ENCODE measurements around the gene RAET1E. TPM values are rescaled to one million over a fixed set of nuclear protein-coding genes. Genes with fewer than 3 reads are reported as not detected.

The RAET1E gene
- total and polyA plus RNA-seq, 10 donors, result 0.04 to 3.4 (median 1.2) TPM

DNA sequence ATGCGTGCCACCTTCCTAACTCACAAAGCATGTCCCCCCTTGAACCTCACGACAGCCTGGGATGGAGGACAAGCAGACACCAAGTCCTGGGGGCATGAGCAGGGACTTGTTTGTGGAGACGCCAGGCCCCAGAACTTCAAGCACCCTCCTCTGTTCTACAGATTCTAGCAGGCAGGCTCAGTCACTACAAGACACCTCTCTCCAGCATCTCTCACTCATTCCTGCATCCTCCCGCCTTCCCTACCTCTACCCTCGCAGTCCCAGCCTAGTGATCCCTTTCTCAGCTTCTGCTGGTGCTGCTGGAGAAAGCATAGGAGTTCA, 37.4 kb downstream of the RAET1E start:
- DNase-seq, result no peak
- Histone ChIP-seq H3K4me3 (no peak overlapping the region), H3K27ac (no peak overlapping the region), H3K27me3 (replicated peaks in 1 of 7) (peaks cover 0 to 36% (median 0%) of the 10 kb centered on the region in 7 donors), H3K4me1 (peaks cover 8 to 35% (median 22%) of the 10 kb centered on the region in 6 donors), H3K9me3 (no peaks in the 10 kb centered on the region), H3K36me3 (no peaks in the 10 kb centered on the region)
- WGBS, 5 donors, result 94 to 98% (median 96%) methylated on average over 5 of the region's 5 CpGs
- intact Hi-C loops (cut with DNase I; ENCODE audit: low total_unique reads), result no loop called here
- TF ChIP-seq, protein P1, sequence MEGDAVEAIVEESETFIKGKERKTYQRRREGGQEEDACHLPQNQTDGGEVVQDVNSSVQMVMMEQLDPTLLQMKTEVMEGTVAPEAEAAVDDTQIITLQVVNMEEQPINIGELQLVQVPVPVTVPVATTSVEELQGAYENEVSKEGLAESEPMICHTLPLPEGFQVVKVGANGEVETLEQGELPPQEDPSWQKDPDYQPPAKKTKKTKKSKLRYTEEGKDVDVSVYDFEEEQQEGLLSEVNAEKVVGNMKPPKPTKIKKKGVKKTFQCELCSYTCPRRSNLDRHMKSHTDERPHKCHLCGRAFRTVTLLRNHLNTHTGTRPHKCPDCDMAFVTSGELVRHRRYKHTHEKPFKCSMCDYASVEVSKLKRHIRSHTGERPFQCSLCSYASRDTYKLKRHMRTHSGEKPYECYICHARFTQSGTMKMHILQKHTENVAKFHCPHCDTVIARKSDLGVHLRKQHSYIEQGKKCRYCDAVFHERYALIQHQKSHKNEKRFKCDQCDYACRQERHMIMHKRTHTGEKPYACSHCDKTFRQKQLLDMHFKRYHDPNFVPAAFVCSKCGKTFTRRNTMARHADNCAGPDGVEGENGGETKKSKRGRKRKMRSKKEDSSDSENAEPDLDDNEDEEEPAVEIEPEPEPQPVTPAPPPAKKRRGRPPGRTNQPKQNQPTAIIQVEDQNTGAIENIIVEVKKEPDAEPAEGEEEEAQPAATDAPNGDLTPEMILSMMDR (IDR thresholded peaks at IDR 0.05 in 8 of 11, conservative IDR thresholded peaks at IDR 0.05 in 3 of 11), result no peak

DNA sequence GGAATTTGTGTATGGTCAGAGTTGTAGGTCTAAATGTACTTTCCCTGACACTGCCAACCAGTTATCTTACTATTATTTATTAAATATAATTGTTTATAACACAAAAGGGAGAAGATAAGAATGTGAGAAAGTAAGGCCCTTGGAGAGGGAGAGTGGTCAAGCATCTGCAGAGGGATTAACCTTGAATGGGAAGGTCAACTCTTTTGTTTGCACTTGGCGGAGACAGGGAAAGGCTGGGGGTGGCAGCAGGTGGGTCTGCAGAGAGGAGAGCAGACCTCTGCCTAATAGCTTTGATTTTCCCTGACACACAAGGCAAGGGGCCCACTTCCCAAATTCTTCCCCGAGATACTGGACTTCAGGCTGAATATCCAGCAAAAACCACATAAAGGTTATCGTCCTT, 38.0 kb downstream of the RAET1E start:
- no peak for TF ChIP-seq POLR2AphosphoS5 (IDR thresholded peaks at IDR 0.05)
- Histone ChIP-seq H3K4me1 (peaks cover 6 to 30% (median 20%) of the 10 kb centered on the region in 6 donors), H3K4me3 (no peak overlapping the region), H3K36me3 (no peaks in the 10 kb centered on the region), H3K27me3 (replicated peaks in 1 of 7) (peaks cover 0 to 36% (median 0%) of the 10 kb centered on the region in 7 donors), H3K9me3 (no peaks in the 10 kb centered on the region), H3K27ac (no peak overlapping the region)
- no peak for DNase-seq
- intact Hi-C loops (cut with DNase I; ENCODE audit: low total_unique reads), result no loop called here
- 89 to 97% (median 94%) methylated on average over 3 of the region's 3 CpGs for WGBS, 5 donors

DNA sequence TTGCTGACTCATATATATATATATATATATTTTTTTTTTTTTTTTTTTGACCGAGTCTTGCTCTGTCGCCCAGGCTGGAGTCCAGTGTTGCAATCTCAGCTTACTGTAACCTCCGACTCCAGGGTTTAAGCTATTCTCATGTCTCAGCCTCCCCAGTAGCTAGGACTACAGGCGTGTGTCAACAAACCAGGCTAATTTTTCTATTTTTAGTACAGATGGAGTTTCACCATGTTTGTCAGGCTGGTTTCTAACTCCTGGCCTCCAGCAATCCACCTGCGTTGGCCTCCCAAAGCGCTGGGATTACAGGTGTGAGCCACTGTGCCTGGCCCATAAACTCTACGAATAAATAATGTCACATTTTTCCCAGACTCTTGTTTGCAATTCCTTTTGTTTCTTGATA, 38.5 kb downstream of the RAET1E start:
- WGBS, 5 donors, result 84 to 93% (median 92%) methylated on average over 6 to 7 of the region's 7 CpGs
- DNase-seq, result no peak
- H3K27ac ChIP-seq, result no peak overlapping the region
- intact Hi-C loops (cut with DNase I; ENCODE audit: low total_unique reads), result no loop called here
- H3K4me1 ChIP-seq, result peaks cover under 1 to 25% (median 14%) of the 10 kb centered on the region in 6 donors
- peaks cover 0 to 36% (median 0%) of the 10 kb centered on the region in 7 donors for H3K27me3 ChIP-seq (replicated peaks in 1 of 7)
- no peak overlapping the region for H3K4me3 ChIP-seq
- TF ChIP-seq POLR2A (IDR thresholded peaks at IDR 0.05) (no peak), POLR2AphosphoS5 (IDR thresholded peaks at IDR 0.05) (no peak)
- TF ChIP-seq, protein P1 (IDR thresholded peaks at IDR 0.05 in 8 of 11, conservative IDR thresholded peaks at IDR 0.05 in 3 of 11), result no peak
- H3K36me3 ChIP-seq, result no peaks in the 10 kb centered on the region
- no peaks in the 10 kb centered on the region for H3K9me3 ChIP-seq

DNA sequence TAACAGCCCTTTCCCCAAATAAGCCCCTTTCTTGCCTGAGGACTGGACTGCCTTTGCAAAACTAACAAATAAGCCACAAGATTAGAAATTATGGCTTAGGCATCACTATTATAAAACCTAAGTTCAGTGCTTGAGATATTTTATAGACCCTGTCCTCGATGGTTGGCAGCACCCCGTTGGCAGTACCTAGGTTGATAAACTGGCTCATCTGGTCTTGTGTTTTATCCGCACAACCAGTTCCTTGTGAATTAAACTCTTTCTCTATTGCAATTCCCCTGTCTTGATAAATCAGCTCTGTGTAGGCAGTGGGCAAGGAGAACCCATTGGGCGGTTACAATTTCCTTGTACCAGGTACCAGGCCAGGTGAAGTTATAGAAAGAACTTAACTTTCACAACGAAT, 40.4 kb downstream of the RAET1E start:
- H3K36me3 ChIP-seq, result no peaks in the 10 kb centered on the region
- H3K4me1 ChIP-seq, result peaks cover 0 to 16% (median 6%) of the 10 kb centered on the region in 6 donors
- no peak overlapping the region for H3K27ac ChIP-seq
- no peak for DNase-seq
- peaks cover 0 to 32% (median 0%) of the 10 kb centered on the region in 7 donors for H3K27me3 ChIP-seq (replicated peaks in 1 of 7)
- H3K4me3 ChIP-seq, result no peak overlapping the region
- no peak for TF ChIP-seq POLR2AphosphoS5 (IDR thresholded peaks at IDR 0.05)
- no peak for TF ChIP-seq POLR2A (IDR thresholded peaks at IDR 0.05)
- TF ChIP-seq, protein P1 (IDR thresholded peaks at IDR 0.05 in 8 of 11, conservative IDR thresholded peaks at IDR 0.05 in 3 of 11), result no peak
- WGBS, 5 donors, result 88 to 95% (median 90%) methylated on average over 5 of the region's 5 CpGs
- H3K9me3 ChIP-seq, result no peaks in the 10 kb centered on the region
- intact Hi-C loops (cut with DNase I; ENCODE audit: low total_unique reads), result no loop called here
